Esophagus squamous epithelium (tissue), 4 donors: ENCODE data around the gene ZNF474.

Experiments
- CTCF ChIP-seq, 6 experiments: fragments of 450-650 bp in 4 of 6; fragments of 200-600 bp in 2 of 6; sonication (generic) in 2 of 6; IDR thresholded peaks; one replicate each; pipeline ENCODE4 v1.5.1; 2016 to 2019; ENCODE audit warnings: antibody characterized with exemption in 6 of 6, mild to moderate bottlenecking in 4 of 6, moderate library complexity in 4 of 6
- POLR2A ChIP-seq, 4 donors: fragments of 450-650 bp; IDR thresholded peaks; one replicate each; pipeline ENCODE4 v1.6.1; 2017; ENCODE audit warnings: antibody characterized with exemption in 4 of 4, mild to moderate bottlenecking in 4 of 4, moderate library complexity in 3 of 4

DNA sequence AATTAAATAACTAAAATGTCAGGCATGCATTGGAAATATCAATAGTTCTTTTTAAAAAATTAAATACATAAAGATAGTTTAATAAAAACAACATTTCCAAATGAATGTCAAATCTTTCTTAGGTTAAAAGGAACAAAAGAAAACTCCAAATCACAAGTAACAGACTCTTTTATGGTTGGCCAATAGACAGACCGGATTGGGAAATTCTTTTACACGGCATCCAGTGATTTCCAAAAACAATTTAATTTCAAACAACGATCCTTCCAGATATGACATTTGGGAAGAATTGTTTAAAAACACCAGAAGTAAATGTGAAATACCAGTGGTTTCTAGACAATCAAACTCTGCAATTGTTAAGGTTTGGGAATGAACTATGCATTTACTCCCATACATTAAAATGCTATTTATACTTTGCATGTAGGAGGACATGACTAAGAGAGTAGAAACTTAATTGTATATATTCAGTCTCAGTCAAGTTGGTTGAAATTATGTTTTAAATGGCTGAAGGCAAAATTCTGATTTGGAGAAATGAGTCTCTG is 32.8 kb downstream of the ZNF474 start:
- no peak for TF ChIP-seq CTCF (IDR thresholded peaks at IDR 0.05)
- no peak for TF ChIP-seq POLR2A (IDR thresholded peaks at IDR 0.05)
